HCT116 (cell line): Measurements from ENCODE around the gene CALCOCO1. TPM values are rescaled to one million over a fixed set of nuclear protein-coding genes. Genes with fewer than 3 reads are reported as not detected.

Source experiments
- ATAC-seq: fragments of 200-7000 bp; cut with Tn5 transposase; 2 replicates; pipeline ENCODE4 v1.9.1; 2020; ENCODE audit warnings: mild to moderate bottlenecking, moderate library complexity
- BruUV-seq: library from RNA; stranded (reverse); fragments of 400-500 nt; replicated peaks from 2 replicates; lab custom pipeline; 2021; lab: Mats Ljungman, UMichigan
- CTCF ChIA-PET: fragments of 300-600 bp; sonication (Branson Sonifier 250); formaldehyde crosslinking; loops from one replicate; lab custom pipeline; 2021; ENCODE audit warnings: antibody characterized with exemption; lab: Charles Lee
- POLR2A ChIA-PET: fragments of 300-600, 350-600 bp; sonication (Branson Sonifier 250); formaldehyde crosslinking; loops from one replicate; lab custom pipeline; 2021; ENCODE audit warnings: antibody characterized with exemption; lab: Charles Lee
- RAD21 ChIA-PET, 2 experiments: fragments of 300-600 bp; sonication (Branson Sonifier 250); formaldehyde crosslinking; loops; one replicate each; lab custom pipeline; 2023; ENCODE audit warnings: low total read pairs in 2 of 2; ENCODE audit not compliant: uncharacterized antibody in 2 of 2, unreplicated experiment in 2 of 2, low non-redundant PET in 1 of 2; lab: Charles Lee
- DNase-seq: peaks from one replicate; pipeline ENCODE4 v3.0.0-alpha.2; 2010; ENCODE audit warnings: low read depth, low spot score
- H2AFZ ChIP-seq: fragments of 200-600 bp; shearing (Covaris generic), sonication (generic); 2 replicates; pipeline ENCODE4 v1.6.1; 2017; ENCODE audit warnings: low read depth, mixed run types, mixed read lengths, antibody characterized with exemption, low read length; ENCODE audit not compliant: poor library complexity, severe bottlenecking
- H3K27ac ChIP-seq: 2 replicates; pipeline ENCODE4 v1.5.1; 2012; ENCODE audit warnings: low read depth, low read length
- H3K27me3 ChIP-seq: fragments of 200-600 bp; sonication (generic); 2 replicates; pipeline ENCODE4 v1.6.1; 2016; ENCODE audit warnings: mixed run types, low read length, mixed read lengths; ENCODE audit not compliant: insufficient read depth
- H3K36me3 ChIP-seq, 2 experiments: fragments of 200-500 bp in 1 of 2; fragments of 200-600 bp in 1 of 2; sonication (Bioruptor generic) in 1 of 2; sonication (generic) in 1 of 2; 2 replicates each; pipeline versions ENCODE4 v1.5.1 to v1.6.1; 2014 to 2016; ENCODE audit warnings: low read length in 2 of 2, inconsistent platforms in 1 of 2, mixed read lengths in 1 of 2, mixed run types in 1 of 2; ENCODE audit not compliant: insufficient read depth in 2 of 2, control insufficient read depth in 1 of 2
- H3K4me1 ChIP-seq, 2 experiments: fragments of 200-600 bp in 1 of 2; sonication (generic) in 1 of 2; 2 replicates each; pipeline versions ENCODE4 v1.5.1 to v1.6.1; 2012 to 2017; ENCODE audit warnings: low read length in 2 of 2, inconsistent platforms in 1 of 2, mild to moderate bottlenecking in 1 of 2, mixed read lengths in 1 of 2, mixed run types in 1 of 2, moderate library complexity in 1 of 2; ENCODE audit not compliant: insufficient read depth in 2 of 2, control insufficient read depth in 1 of 2
- H3K4me2 ChIP-seq: fragments of 200-600 bp; sonication (generic); 2 replicates; pipeline ENCODE4 v1.6.1; 2017; ENCODE audit warnings: mixed run types, low read length, mixed read lengths
- H3K4me3 ChIP-seq, 2 experiments: fragments of 200-600 bp in 1 of 2; sonication (generic) in 1 of 2; replicated peaks in 1 of 2; 2 replicates each; pipeline ENCODE4 v1.5.1; 2011 to 2016; ENCODE audit warnings: low read length in 2 of 2, control low read depth in 1 of 2, low read depth in 1 of 2, mild to moderate bottlenecking in 1 of 2, mixed read lengths in 1 of 2, mixed run types in 1 of 2
- H3K79me2 ChIP-seq: fragments of 200-600 bp; sonication (generic); 2 replicates; pipeline ENCODE4 v1.6.1; 2017; ENCODE audit warnings: mild to moderate bottlenecking, mixed run types, low read length, moderate library complexity, mixed read lengths; ENCODE audit not compliant: insufficient read depth
- H3K9ac ChIP-seq: fragments of 200-600 bp; sonication (generic); 2 replicates; pipeline ENCODE4 v1.6.1; 2016; ENCODE audit warnings: low read length, mixed read lengths
- H3K9me2 ChIP-seq: fragments of 200-600 bp; sonication (generic), shearing (Covaris generic); 2 replicates; pipeline ENCODE4 v1.6.1; 2017; ENCODE audit warnings: mixed run types, mild to moderate bottlenecking, moderate library complexity; ENCODE audit not compliant: insufficient read depth
- H3K9me3 ChIP-seq, 2 experiments: fragments of 200-500 bp in 1 of 2; fragments of 200-600 bp in 1 of 2; sonication (Bioruptor generic) in 1 of 2; sonication (generic) in 1 of 2; 2 replicates each; pipeline ENCODE4 v1.6.1; 2014 to 2017; ENCODE audit warnings: low read length in 2 of 2, mixed read lengths in 2 of 2, inconsistent platforms in 1 of 2, low read depth in 1 of 2, mild to moderate bottlenecking in 1 of 2, mixed run types in 1 of 2, moderate library complexity in 1 of 2; ENCODE audit not compliant: control insufficient read depth in 1 of 2, insufficient read depth in 1 of 2
- H4K20me1 ChIP-seq: fragments of 200-600 bp; sonication (generic), shearing (Covaris generic); 2 replicates; pipeline ENCODE4 v1.6.1; 2017; ENCODE audit warnings: mixed run types, mild to moderate bottlenecking, moderate library complexity; ENCODE audit not compliant: insufficient read depth
- ATF3 ChIP-seq: IDR thresholded peaks from 2 replicates; pipeline ENCODE4 v1.6.1; 2012
- CBX3 ChIP-seq: IDR thresholded peaks from 2 replicates; pipeline ENCODE4 v1.6.1; 2012; ENCODE audit warnings: low read depth
- CEBPB ChIP-seq: IDR thresholded peaks from 2 replicates; pipeline ENCODE4 v1.6.1; 2012; ENCODE audit warnings: low read depth
- EGR1 ChIP-seq: IDR thresholded peaks from 2 replicates; pipeline ENCODE4 v1.6.1; 2012; ENCODE audit warnings: low read depth
- ELF1 ChIP-seq: IDR thresholded peaks from 2 replicates; pipeline ENCODE4 v1.6.1; 2012; ENCODE audit warnings: low read depth, borderline replicate concordance
- FOSL1 ChIP-seq: IDR thresholded peaks from 2 replicates; pipeline ENCODE4 v1.6.1; 2012; ENCODE audit warnings: low read depth
- JUND ChIP-seq: IDR thresholded peaks from 2 replicates; pipeline ENCODE4 v1.6.1; 2012
- POLR2A ChIP-seq: IDR thresholded peaks from 2 replicates; pipeline ENCODE4 v1.7.0; 2011; ENCODE audit warnings: borderline replicate concordance; ENCODE audit not compliant: insufficient read depth, insufficient read length; ENCODE audit errors: extremely low read depth
- RAD21 ChIP-seq: IDR thresholded peaks from 2 replicates; pipeline ENCODE4 v1.6.1; 2012; ENCODE audit warnings: low read depth, mild to moderate bottlenecking
- REST ChIP-seq: IDR thresholded peaks from 2 replicates; pipeline ENCODE4 v1.6.1; 2012; ENCODE audit warnings: low read depth
- SIN3A ChIP-seq: IDR thresholded peaks from 2 replicates; pipeline ENCODE4 v1.6.1; 2012; ENCODE audit warnings: low read depth
- SRF ChIP-seq: IDR thresholded peaks from 2 replicates; pipeline ENCODE4 v1.6.1; 2012; ENCODE audit warnings: low read depth
- YY1 ChIP-seq: IDR thresholded peaks from 2 replicates; pipeline ENCODE4 v1.6.1; 2011; ENCODE audit warnings: low read length, low read depth, moderate library complexity, mild to moderate bottlenecking; ENCODE audit not compliant: insufficient replicate concordance; ENCODE audit errors: extremely low read depth
- ZFX ChIP-seq: fragments of 450-650 bp; IDR thresholded peaks from 2 replicates; pipeline ENCODE4 v1.6.1; 2017
- ZNF274 ChIP-seq: fragments of 200-500 bp; sonication (Bioruptor generic); IDR thresholded peaks from 2 replicates; pipeline ENCODE4 v1.6.1; 2014; ENCODE audit warnings: mild to moderate bottlenecking, low read depth, low read length, inconsistent platforms
- intact Hi-C: fragments of 100-400 bp; cut with micrococcal nuclease; formaldehyde crosslinking; loops from 2 replicates; pipeline ENCODE4 v1.10.0; 2022
- total RNA-seq: library from RNA; stranded (reverse); gene quantifications from one replicate; pipeline ENCODE4 v1.2.1, GENCODE V29; 2021; ENCODE audit not compliant: unreplicated experiment
- TF ChIP-seq, protein P1 (sequence below): IDR thresholded peaks from 2 replicates; pipeline ENCODE4 v1.6.1; 2011; ENCODE audit warnings: mild to moderate bottlenecking, low read length, moderate library complexity; ENCODE audit not compliant: insufficient replicate concordance; ENCODE audit errors: extremely low read depth
- TF ChIP-seq, protein P2 (sequence below), 3 experiments: fragments of 200-600 bp in 1 of 3; sonication (generic) in 1 of 3; IDR thresholded peaks in 2 of 3; conservative IDR thresholded peaks in 1 of 3; 2 replicates each; pipeline ENCODE4 v1.5.1; 2012 to 2017; ENCODE audit warnings: low read depth in 2 of 3, low read length in 2 of 3, antibody characterized with exemption in 1 of 3, borderline replicate concordance in 1 of 3, control low read depth in 1 of 3, mild to moderate bottlenecking in 1 of 3, mixed read lengths in 1 of 3, mixed run types in 1 of 3, moderate library complexity in 1 of 3; ENCODE audit not compliant: insufficient read depth in 1 of 3
- TF ChIP-seq, protein P3 (sequence below): IDR thresholded peaks from 2 replicates; pipeline ENCODE4 v1.6.1; 2012

CALCOCO1 gene
- total RNA-seq, 1 experiment from 2014 or later, result 42.6 TPM

GRCh38 chr12:53764615-53765014 is 37.4 kb upstream of the CALCOCO1 start:
- intact Hi-C loops, result loop anchor here (5.0 kb wide), 2 partner anchors 223 to 443 kb away; partner anchors contain the start of gene HOXC10
- Histone ChIP-seq H2AFZ (no peak overlapping the region), H3K27me3 (peaks cover 4% of the 10 kb centered on the region; the same call in 1 of the 2 replicates), H3K9ac (no peak overlapping the region), H3K27ac (no peak overlapping the region), H3K79me2 (no peaks in the 10 kb centered on the region), H4K20me1 (no peaks in the 10 kb centered on the region), H3K4me1 (peaks cover 0 to under 1% of the 10 kb centered on the region in 2 experiments; a peak in 1 of 4 replicates), H3K4me3 (no peak overlapping the region), H3K4me2 (no peak overlapping the region), H3K9me3 (no peaks in the 10 kb centered on the region), H3K9me2 (no peaks in the 10 kb centered on the region), H3K36me3 (no peaks in the 10 kb centered on the region)
- ATAC-seq (no peak), DNase-seq (no peak)
- TF ChIP-seq JUND (no peak), ELF1 (no peak), RAD21 (no peak), ATF3 (no peak), FOSL1 (no peak), ZFX (no peak), CBX3 (no peak), REST (no peak), ZNF274 (no peak), SIN3A (no peak), SRF (no peak), CEBPB (no peak), YY1 (no peak), POLR2A (no peak), EGR1 (no peak)
- TF ChIP-seq, protein P1, sequence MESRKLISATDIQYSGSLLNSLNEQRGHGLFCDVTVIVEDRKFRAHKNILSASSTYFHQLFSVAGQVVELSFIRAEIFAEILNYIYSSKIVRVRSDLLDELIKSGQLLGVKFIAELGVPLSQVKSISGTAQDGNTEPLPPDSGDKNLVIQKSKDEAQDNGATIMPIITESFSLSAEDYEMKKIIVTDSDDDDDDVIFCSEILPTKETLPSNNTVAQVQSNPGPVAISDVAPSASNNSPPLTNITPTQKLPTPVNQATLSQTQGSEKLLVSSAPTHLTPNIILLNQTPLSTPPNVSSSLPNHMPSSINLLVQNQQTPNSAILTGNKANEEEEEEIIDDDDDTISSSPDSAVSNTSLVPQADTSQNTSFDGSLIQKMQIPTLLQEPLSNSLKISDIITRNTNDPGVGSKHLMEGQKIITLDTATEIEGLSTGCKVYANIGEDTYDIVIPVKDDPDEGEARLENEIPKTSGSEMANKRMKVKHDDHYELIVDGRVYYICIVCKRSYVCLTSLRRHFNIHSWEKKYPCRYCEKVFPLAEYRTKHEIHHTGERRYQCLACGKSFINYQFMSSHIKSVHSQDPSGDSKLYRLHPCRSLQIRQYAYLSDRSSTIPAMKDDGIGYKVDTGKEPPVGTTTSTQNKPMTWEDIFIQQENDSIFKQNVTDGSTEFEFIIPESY, result no peak
- TF ChIP-seq, protein P2, sequence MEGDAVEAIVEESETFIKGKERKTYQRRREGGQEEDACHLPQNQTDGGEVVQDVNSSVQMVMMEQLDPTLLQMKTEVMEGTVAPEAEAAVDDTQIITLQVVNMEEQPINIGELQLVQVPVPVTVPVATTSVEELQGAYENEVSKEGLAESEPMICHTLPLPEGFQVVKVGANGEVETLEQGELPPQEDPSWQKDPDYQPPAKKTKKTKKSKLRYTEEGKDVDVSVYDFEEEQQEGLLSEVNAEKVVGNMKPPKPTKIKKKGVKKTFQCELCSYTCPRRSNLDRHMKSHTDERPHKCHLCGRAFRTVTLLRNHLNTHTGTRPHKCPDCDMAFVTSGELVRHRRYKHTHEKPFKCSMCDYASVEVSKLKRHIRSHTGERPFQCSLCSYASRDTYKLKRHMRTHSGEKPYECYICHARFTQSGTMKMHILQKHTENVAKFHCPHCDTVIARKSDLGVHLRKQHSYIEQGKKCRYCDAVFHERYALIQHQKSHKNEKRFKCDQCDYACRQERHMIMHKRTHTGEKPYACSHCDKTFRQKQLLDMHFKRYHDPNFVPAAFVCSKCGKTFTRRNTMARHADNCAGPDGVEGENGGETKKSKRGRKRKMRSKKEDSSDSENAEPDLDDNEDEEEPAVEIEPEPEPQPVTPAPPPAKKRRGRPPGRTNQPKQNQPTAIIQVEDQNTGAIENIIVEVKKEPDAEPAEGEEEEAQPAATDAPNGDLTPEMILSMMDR (IDR thresholded peaks at IDR 0.05 in 2 of 3, conservative IDR thresholded peaks at IDR 0.05 in 1 of 3; ENCODE audit: borderline replicate concordance in 1 of 3, insufficient read depth in 1 of 3, low read depth in 2 of 3, low read length in 2 of 3), result no peak
- TF ChIP-seq, protein P3, sequence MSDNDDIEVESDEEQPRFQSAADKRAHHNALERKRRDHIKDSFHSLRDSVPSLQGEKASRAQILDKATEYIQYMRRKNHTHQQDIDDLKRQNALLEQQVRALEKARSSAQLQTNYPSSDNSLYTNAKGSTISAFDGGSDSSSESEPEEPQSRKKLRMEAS, result no peak
- BruUV-seq, result no TSS peak
- CTCF ChIA-PET, result interaction anchor here (1.1 to 1.2 kb wide), 2 partner anchors 18 to 220 kb away, joined by 4 to 5 read pairs; partner anchors contain the start of gene HOXC10
- POLR2A ChIA-PET, result no interaction called here
- RAD21 ChIA-PET, result no interaction called here
